G401 (cell line): ENCODE data around the gene CCDC117. TPM values are rescaled to one million over a fixed set of nuclear protein-coding genes. Genes with fewer than 3 reads are reported as not detected.
A peak's percentile ranks its signal among the peaks of the same experiment; 100 is the strongest.

Source experiments
- DNase-seq: peaks from one replicate; pipeline ENCODE4 v3.0.0-alpha.2; 2015; ENCODE audit warnings: low spot score
- in situ Hi-C: cut with HindIII; loops from 2 replicates; pipeline ENCODE4 v1.10.0; 2016; ENCODE audit warnings: low sequenced_read_pairs, mixed read lengths
- total RNA-seq: library from RNA; depleted of rRNA; stranded (reverse); fragments of >200 nt; shearing (Covaris generic); gene quantifications from 2 replicates; pipeline ENCODE4 v1.2.3, GENCODE V29; 2014

Gene CCDC117
- total RNA-seq, 1 experiment from 2014 or later = 49.5 TPM

DNA sequence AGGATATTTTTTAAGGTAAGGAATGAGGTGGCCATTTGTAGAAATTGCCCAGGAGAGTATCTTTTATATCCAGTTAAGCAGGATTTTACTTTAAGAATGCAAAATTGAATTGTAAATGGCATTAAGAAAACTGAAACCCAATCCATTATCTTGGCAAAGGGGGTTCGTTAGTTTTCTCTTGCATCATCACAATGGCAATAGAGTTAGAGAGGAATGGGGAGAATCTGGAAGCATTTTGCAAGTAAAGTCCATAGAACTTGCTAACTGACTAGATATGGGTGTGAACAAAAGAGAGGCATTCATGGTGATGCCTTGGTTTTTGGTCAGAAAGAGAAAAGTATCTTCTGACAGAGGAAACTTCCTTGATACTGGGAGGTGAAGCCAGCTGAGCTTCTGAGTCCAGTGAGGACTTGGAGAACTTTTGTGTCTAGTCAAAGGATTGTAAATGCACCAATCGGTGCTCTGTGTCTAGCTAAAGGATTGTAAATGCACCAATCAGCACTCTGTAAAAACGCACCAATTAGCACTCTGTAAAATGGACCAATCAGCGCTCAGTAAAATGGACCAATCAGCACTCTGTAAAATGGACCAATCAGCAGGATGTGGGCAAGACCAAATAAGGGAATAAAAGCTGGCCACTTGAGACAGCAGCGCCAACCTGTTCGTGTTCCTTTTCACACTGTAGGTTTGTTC is 3.6 kb upstream of the CCDC117 start:
- in situ Hi-C loops = no loop called here
- no peak for DNase-seq

DNA sequence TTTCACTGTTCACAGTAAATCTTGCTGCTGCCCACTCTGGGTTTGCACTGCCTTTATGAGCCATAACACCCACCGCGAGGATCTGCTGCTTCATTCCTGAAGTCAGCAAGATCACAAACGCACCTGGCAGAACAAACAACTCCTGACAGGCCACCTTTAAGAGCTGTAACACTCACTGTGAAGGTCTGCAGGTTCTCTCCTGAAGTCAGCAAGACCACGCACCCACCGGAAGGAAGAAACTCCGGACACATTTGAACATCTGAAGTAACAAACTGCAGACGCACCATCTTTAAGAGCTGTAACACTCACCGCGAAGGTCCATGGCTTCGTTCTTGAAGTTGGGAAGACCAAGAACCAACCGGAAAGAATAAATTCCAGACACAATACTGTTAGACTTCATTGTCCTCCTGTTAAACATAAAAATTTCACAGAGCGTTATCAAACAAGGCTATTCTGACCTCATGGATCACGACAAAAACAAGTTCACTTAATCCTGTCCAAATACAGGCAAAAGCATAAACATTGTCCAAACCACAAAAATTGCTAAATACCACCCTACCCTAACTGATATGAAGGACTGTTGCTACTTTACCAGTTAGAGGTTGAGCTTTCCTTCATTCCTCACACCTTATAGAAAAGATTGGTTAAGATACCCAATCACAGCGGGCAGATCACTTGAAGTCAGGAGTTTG is 3.0 kb upstream of the CCDC117 start:
- in situ Hi-C loops = no loop called here
- no peak for DNase-seq

DNA sequence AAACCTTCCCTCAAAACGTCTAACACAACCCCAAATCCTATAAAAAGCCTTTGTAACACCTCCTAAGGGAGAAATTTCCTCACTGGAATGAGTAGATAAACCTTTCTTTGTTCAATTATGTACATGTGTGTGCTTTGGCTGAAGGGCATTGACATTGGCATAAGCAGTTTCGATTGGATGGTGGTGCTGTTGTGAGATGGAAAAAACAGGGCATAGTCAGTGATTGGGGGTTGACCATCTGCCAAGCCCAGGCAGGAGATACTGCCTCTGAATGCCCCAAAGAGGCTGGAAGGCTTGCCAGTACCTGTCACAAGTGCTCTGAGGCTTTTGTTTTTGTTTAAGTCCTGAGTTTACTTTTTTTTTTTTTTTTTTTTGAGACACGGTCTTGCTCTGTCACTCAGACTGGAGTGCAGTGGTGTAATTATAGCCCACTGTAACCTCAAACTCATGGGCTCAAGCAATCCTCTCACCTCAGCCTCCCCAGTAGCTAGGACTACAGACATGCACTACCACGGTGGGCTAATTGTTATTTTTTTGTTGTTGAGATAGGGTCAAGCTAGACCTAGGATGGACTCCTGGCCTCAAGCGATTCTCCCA is 1.2 kb upstream of the CCDC117 start:
- no peak for DNase-seq
- in situ Hi-C loops = no loop called here

DNA sequence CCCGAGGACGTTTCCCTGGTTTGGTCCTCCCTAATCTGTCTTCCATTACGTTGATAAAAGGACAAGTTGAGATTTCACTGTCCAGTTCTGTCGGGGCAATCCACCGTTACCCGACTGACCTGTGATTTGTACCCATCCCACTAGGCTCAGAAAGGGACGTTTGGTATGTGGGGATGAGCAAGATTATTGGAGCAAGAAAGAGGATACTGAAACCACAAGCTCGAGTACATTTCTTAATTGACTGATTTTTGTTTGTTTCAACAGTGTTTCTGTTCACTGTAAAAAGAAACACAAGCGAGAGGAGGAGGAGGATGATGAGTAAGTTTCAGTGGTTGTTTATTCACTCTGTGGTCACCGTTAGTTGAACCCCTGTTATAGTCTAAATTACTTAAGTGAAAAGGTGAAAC is 969 bp downstream of the CCDC117 start:
- no peak for DNase-seq
- in situ Hi-C loops = no loop called here

DNA sequence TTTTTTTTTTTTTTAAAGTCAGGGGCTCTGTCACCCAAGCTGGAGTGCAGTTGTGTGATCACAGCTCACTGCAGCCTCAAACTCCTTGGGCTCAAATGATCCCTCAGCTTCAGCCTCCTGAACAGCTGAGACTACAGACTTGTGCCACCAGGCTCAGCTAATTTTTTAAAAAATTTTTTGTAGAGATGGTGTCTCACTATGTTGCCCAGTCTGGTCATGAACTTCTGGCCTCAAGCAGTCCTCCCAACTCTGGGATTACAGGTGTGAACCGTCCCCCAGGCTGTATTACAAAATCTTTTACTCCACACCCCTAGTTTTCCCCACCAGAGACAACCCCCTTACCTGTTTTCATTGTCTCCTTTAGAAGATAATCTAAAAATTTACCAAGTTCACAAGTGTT is 1.9 kb downstream of the CCDC117 start:
- in situ Hi-C loops = no loop called here

DNA sequence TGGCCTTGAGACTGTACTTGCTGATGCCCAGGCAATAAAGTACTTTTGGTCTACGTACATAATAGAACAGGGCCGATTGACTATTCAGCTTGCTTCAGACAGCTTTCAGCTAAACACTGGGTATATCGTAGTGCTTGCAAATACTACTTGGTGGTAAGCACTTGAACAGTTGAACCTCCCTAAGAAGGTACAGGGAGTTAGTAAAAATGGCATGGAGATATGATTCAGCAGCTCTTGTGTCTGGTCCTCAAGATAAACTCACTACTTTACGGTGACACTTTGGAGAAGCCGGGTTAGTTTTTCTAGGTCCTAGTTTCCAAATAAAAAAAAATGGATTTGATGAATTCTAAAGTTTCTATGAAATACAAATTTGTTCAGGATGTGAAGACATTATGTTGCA is 7.3 kb downstream of the CCDC117 start:
- DNase-seq = no peak
- in situ Hi-C loops = no loop called here

More for the DNA sequence above, 1.9 kb downstream of the CCDC117 start:
- DNase-seq = no peak

DNA sequence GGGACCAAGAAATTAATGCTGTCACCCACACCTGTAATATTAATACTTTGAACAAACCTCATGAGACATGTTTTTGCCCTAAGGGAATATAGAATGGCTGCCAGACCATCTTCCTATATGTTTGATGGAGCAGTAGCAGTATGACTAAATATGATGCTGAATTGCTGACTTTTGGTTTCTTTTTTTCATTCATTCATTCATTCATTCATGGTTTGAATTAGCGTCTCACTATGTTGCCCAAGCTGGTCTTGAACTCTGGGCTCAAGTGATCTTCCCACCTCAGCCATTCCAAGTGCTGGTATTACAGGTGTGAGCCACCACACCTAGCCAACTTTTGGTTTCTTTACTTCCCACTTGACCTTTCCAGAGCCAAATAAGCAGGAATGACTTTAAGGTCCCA is 7.8 kb downstream of the CCDC117 start:
- no peak for DNase-seq
- in situ Hi-C loops = no loop called here

DNA sequence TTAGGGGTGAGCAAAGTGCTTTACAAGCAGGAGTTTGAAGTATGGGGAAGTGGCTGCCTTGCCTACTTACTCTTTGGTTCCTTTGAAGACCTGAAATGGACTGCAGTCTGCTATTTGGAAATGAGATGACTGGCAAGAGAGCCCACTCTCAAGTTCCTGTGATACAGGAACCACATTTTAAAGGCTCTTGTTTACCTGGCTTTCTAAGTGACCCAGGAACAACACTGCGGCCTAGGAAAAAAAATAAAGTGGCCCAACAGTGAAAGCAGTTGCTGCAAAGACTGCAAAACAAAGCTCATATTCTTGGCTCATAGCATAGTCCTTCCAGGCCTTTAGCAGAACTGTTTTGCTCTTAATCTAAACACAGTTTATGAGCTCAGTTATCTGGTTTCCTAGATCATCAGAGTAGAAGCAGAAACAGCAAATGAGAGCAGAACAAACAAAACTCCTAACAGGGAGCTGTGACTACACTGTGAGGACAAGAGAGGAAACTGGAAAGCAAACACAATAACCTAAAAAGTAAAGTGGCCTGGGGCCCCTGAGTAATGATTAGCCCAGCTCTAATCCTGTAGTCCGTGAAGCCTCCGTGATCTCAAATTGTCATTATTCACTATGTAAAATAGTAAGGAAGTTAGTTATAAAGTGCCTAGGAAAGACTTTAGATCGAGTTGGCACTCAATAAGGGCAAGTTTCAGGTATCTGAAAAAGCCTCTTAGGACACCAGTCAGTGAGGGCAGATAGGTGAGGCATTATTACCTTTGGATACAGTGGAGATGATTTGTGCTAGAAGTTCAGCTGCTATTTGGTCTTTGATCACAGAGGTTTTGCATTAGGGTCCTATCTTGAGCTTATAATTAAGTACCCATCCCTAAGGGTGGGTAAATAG is 11.5 kb downstream of the CCDC117 start:
- DNase-seq = no peak
- in situ Hi-C loops = no loop called here

DNA sequence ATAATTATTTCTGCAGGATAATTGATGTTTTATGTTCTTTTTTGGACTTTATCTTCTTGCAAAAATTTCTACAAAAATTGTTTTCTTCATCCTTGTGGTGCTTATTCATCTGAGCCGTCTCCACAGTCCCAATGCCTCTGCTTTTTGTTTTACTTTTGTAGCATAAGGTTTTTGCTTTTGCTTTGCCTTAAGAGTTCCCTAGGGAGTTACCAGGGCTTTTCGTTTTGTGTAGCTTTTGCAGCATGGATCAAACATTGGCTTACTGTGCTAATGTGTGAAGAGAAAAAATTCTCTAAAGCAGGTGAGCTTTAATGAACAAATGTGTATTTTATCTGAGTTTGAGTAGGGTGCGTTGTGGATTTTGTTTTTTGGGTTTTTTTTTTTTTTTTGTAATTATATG is 16.1 kb downstream of the CCDC117 start:
- in situ Hi-C loops = no loop called here

DNA sequence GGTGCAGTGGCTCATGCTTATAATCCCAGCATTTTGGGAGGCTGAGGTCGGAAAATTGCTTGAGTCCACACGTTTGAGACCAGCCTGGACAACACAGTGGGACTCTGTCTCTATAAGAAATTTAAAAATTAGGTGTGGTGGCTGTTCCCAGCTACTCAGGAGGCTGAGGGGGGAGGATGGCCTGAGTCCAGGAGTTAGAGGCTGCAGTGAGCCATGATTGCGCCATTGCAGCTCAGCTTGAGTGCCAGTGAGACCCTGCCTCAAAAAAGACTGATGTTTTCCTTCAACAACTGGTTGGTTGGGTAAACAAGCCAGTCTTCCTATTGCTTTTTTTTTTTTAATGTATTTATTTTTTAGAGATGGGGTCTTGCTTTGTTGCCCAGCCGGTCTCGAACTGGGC is 18.6 kb downstream of the CCDC117 start:
- in situ Hi-C loops = no loop called here
- DNase-seq = no peak

More for the DNA sequence above, 16.1 kb downstream of the CCDC117 start:
- no peak for DNase-seq

DNA sequence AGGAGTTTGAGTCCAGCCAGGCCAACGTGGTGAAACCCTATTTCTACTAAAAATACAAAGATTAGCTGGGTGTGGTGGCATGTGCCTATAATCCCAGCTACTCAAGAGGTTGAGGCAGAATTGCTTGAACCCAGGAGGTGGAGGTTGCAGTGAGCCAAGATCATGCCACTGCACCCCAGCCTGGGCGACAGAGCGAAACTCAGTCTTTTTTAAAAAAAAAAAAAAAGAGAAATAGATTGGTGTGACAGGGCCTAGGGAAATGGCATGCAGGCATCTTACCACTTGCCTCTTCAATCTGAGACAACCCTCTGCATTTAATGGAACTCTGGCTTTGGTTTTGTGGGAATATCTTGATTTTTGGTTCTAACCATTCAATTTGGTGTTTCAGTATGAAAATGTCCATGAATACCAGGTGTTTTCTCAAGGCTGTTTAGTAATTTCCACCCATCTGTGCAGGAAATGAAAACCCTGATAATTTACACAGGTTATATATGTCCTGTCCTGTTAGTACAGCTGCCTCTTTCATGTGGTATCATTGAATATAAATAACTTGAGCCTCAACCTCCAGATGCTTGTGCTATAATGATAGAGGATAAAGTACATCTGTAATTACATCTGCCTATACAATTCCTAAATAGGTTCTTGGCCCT is 19.5 kb downstream of the CCDC117 start:
- in situ Hi-C loops = no loop called here
- DNase-seq = no peak

DNA sequence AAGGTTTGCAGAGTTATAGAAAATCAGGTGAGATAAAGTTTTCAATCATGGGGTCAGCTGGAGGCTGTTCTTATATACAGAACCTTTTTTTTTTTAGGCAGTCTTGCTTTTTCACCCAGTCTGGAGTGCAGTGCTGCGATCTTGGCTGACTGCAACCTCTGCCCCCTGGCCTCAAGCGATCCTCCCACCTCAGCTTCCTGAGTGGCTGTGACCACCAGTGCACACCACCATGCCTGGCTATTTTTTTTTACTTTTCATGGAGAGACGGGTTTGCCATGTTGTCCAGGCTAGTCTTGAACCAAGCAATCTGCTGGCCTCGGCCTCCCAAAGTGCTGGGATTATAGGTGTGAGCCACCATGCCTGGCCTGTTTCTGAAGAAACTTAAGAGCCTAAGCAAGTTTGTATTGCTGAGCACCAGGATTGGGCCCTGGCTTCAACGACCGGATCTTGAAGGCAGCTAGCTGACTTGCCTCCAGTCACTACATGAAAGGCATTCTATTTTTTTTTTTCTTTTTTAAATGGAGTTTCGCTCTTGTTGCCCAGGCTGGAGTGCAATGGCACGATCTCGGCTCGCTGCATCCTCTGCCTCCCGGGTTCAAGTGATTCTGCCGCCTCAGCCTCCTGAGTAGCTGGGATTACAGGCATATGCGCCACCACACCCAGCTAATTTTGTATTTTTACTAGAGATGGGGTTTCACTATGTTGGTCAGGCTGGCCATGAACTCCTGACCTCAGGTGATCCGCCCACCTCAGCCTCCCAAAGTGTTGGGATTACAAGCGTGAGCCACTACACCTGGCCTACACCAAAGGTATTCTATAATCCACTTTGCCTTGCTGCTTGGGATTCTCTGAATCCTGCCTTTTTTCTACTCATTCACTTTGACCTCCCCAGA is 20.2 kb downstream of the CCDC117 start:
- DNase-seq = no peak
- in situ Hi-C loops = no loop called here

DNA sequence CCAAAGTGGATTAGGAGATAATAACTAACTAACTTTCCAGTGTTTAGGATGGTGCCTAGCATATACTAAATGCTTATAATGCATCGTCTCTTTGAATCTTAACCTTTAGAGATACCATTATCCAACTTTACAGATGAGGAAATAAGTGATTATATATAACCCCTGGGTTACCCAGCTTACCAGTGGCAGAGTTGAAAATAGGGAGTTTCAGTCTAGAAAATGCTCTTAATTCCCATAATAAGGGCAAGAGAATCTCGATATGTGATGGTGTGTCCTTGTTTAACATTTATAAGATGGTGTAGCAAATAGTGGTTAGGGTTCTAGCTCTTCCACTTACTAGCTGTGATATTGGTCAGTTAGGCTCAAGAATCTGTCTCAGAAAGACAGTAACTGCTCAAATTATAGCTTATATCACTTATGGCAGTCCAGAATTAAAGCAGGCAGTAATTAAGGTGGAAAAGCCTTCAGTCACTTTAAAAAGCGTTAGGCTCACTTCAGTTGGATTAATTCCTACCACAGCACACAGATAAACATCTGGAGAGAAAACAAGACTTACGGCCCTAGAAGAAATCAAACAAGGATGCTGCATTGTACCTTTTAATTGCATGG is 21.6 kb downstream of the CCDC117 start:
- in situ Hi-C loops = no loop called here
- DNase-seq = no peak

DNA sequence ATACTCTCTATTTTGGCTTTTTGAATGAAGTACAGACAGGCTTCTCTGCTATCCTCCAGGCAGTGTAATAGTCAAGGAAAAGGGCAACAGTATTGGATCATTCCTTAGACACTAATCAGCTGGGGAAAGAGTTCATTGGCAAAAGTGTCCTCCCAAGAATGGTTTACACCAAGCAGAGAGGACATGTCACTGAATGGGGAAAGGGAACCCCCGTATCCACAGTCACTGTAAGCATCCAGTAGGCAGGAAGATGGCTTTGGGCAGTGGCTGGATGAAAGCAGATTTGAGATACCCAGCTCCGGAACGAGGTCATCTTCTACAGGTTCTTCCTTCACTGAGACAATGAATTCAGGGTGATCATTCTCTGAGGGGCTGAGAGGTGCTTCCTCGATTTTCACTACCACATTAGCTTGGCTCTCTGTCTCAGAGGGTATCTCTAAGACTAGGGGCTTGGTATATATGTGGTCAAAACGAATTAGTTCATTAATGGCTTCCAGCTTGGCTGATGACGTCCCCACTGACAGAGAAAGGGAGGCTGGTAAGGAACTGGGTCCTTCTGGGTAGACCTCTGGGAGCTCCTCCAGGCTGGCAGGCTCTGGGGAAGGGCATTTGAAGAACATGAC is 22.7 kb downstream of the CCDC117 start:
- DNase-seq = no peak
- in situ Hi-C loops = no loop called here

DNA sequence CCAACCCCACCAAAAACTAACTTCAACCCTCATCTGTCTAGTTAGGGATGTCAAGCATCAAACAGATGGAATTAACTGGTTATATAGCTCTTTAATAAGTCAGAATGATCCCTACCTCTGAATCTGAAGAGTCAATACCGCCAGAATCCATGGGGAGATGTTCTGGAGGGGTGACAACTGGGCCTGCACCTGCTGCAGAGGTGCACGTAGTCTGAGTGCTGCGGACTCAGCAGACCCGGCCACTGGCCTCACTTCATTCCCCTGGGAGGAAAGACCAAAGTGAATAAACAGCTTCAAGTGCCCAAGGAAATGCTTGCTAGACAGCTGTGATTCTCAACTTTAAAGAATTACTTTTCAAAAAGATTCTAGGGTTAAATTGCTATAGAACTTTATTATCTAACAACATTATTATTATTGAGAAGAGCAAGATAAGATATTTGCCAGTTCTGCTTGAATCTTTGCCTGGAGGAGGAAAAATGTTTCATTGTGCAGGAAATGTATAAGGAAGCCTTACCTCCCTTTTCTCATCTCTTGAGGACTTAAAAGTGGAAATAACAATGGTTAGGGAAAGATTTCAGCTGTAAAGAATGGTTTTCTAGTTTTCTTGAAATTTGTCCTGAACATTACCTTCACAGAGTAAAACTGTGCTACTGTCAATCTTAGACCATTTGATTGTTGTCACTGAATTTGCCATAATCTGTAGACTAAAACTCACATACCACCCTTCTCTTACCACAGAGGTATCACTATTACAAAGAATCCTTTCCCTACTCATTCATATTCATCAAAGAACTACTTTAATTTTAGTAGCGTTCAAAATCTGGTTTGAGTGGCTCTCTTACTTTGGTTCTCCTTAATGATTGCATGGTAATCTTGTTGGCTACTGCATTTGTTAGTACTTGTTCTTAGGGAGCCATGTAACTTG is 23.7 kb downstream of the CCDC117 start:
- in situ Hi-C loops = no loop called here
- no peak for DNase-seq

DNA sequence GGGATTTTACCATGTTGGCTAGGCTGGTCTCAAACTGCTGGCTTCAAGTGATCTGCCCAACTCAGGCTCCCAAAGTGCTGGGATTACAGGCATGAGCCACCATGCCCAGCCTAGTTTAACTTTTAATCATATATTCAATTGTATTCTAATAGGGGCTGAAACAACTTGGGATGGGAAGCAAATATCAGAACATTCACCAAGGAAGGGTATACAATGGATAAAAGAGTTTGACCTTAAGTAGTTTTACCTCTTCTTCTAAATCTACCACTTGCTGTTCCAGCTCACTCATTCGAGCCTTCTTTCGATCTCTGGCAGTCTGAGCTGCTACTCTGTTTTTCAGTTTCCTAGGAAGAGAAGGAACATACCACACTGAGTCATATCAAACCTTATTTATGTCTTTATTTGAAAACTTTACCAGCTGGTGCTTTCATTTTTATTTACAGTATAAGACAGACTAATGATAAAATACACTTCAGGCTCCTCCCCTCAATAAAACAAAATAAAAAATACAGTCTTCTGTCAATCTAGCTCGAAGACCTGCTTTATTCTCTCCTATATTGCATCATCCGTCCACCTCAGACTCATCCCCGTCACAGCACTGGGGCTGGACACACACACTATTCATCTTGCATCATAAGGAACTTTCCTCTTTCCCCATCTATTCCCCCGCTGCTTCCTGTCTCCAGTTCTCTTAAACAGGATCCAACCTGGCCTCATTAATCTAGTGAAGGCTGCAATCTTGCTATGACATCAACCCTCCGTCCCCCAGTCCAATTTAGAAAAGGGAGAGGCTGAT is 26.5 kb downstream of the CCDC117 start:
- in situ Hi-C loops = no loop called here

More for the DNA sequence above, 26.5 kb downstream of the CCDC117 start:
- DNase-seq = peak; percentile 15
